ENCODE data around the gene LLGL2.
A peak's percentile ranks its signal among the peaks of the same experiment; 100 is the strongest.

LLGL2 gene

GRCh38 chr17:75490953-75491649 lies 34.4 kb upstream of the LLGL2 start:
- Histone ChIP-seq H3K9me3 (no peaks in the 10 kb centered on the region), H4K20me1 (no peaks in the 10 kb centered on the region), H3K27me3 (no peaks in the 10 kb centered on the region), H3K36me3 (peaks cover 49% of the 10 kb centered on the region), H3K27ac (peak overlapping the region; percentile 96), H3K4me2 (peak overlapping the region; percentile 96), H3K4me1 (peaks cover 94% of the 10 kb centered on the region), H3K9ac (peak overlapping the region; percentile 80), H3K4me3 (peak overlapping the region; percentile 54)
- no peak for TF ChIP-seq Cebpa-rat (IDR thresholded peaks at IDR 0.05)

- peaks cover 94% of the 10 kb centered on the region for H3K4me1 ChIP-seq
- peak overlapping the region; percentile 96 for H3K4me2 ChIP-seq
- H3K27ac ChIP-seq = peak overlapping the region; percentile 96
- H3K9me3 ChIP-seq = no peaks in the 10 kb centered on the region
- H3K27me3 ChIP-seq = no peaks in the 10 kb centered on the region
- H3K4me3 ChIP-seq = peak overlapping the region; percentile 54
- H3K36me3 ChIP-seq = peaks cover 55% of the 10 kb centered on the region
- H4K20me1 ChIP-seq = no peaks in the 10 kb centered on the region
- TF ChIP-seq Cebpa-rat (IDR thresholded peaks at IDR 0.05) = no peak
- H3K9ac ChIP-seq = peak overlapping the region; percentile 80
Measured at GRCh38 chr17:75491680-75492079, 33.8 kb upstream of the LLGL2 start.

- Histone ChIP-seq H4K20me1 (no peaks in the 10 kb centered on the region), H3K9ac (peak overlapping the region; percentile 80), H3K27me3 (no peaks in the 10 kb centered on the region), H3K27ac (peak overlapping the region; percentile 96), H3K4me1 (peaks cover 95% of the 10 kb centered on the region), H3K4me3 (no peak overlapping the region), H3K4me2 (peak overlapping the region; percentile 96), H3K36me3 (peaks cover 60% of the 10 kb centered on the region), H3K9me3 (no peaks in the 10 kb centered on the region)
- no peak for TF ChIP-seq Cebpa-rat (IDR thresholded peaks at IDR 0.05)
Measured at GRCh38 chr17:75492555-75493168, 32.8 kb upstream of the LLGL2 start.

- Histone ChIP-seq H3K4me3 (no peak overlapping the region), H3K9me3 (no peaks in the 10 kb centered on the region), H3K27me3 (no peaks in the 10 kb centered on the region), H3K4me1 (peaks cover 95% of the 10 kb centered on the region), H3K9ac (peak overlapping the region; percentile 80), H4K20me1 (no peaks in the 10 kb centered on the region), H3K4me2 (peak overlapping the region; percentile 96), H3K27ac (peak overlapping the region; percentile 96), H3K36me3 (peaks cover 60% of the 10 kb centered on the region)
- no peak for TF ChIP-seq Cebpa-rat (IDR thresholded peaks at IDR 0.05)
Measured at GRCh38 chr17:75493476-75494129, 31.9 kb upstream of the LLGL2 start.

- peak overlapping the region; percentile 96 for H3K4me2 ChIP-seq
- H4K20me1 ChIP-seq = no peaks in the 10 kb centered on the region
- TF ChIP-seq Cebpa-rat (IDR thresholded peaks at IDR 0.05) = no peak
- H3K4me1 ChIP-seq = peaks cover 95% of the 10 kb centered on the region
- no peaks in the 10 kb centered on the region for H3K9me3 ChIP-seq
- no peak overlapping the region for H3K9ac ChIP-seq
- peaks cover 62% of the 10 kb centered on the region for H3K36me3 ChIP-seq
- peak overlapping the region; percentile 96 for H3K27ac ChIP-seq
- H3K27me3 ChIP-seq = no peaks in the 10 kb centered on the region
- H3K4me3 ChIP-seq = no peak overlapping the region
Measured at GRCh38 chr17:75494326-75494877, 31.1 kb upstream of the LLGL2 start.

- Histone ChIP-seq H3K9ac (no peak overlapping the region), H3K27ac (peak overlapping the region; percentile 96), H3K4me2 (peak overlapping the region; percentile 92), H3K9me3 (no peaks in the 10 kb centered on the region), H3K4me1 (peaks cover 95% of the 10 kb centered on the region), H3K36me3 (peaks cover 78% of the 10 kb centered on the region), H4K20me1 (no peaks in the 10 kb centered on the region), H3K4me3 (no peak overlapping the region), H3K27me3 (no peaks in the 10 kb centered on the region)
- TF ChIP-seq Cebpa-rat (IDR thresholded peaks at IDR 0.05) = no peak
Measured at GRCh38 chr17:75496005-75496404, 29.5 kb upstream of the LLGL2 start.

- H3K27ac ChIP-seq = peak overlapping the region; percentile 96
- H3K36me3 ChIP-seq = peaks cover 79% of the 10 kb centered on the region
- H3K27me3 ChIP-seq = no peaks in the 10 kb centered on the region
- TF ChIP-seq Cebpa-rat (IDR thresholded peaks at IDR 0.05) = no peak
- H3K4me3 ChIP-seq = peak overlapping the region; percentile 61
- no peaks in the 10 kb centered on the region for H3K9me3 ChIP-seq
- H4K20me1 ChIP-seq = no peaks in the 10 kb centered on the region
- peaks cover 93% of the 10 kb centered on the region for H3K4me1 ChIP-seq
- peak overlapping the region; percentile 82 for H3K9ac ChIP-seq
- peak overlapping the region; percentile 92 for H3K4me2 ChIP-seq
Measured at GRCh38 chr17:75498039-75498725, 27.3 kb upstream of the LLGL2 start.

- peak overlapping the region; percentile 96 for H3K27ac ChIP-seq
- peak overlapping the region; percentile 92 for H3K4me2 ChIP-seq
- peak overlapping the region; percentile 82 for H3K9ac ChIP-seq
- no peak for TF ChIP-seq Cebpa-rat (IDR thresholded peaks at IDR 0.05)
- no peaks in the 10 kb centered on the region for H4K20me1 ChIP-seq
- no peaks in the 10 kb centered on the region for H3K9me3 ChIP-seq
- peak overlapping the region; percentile 61 for H3K4me3 ChIP-seq
- H3K36me3 ChIP-seq = peaks cover 79% of the 10 kb centered on the region
- peaks cover 93% of the 10 kb centered on the region for H3K4me1 ChIP-seq
- H3K27me3 ChIP-seq = no peaks in the 10 kb centered on the region
Measured at GRCh38 chr17:75498726-75499213, 26.7 kb upstream of the LLGL2 start.

- peaks cover 79% of the 10 kb centered on the region for H3K36me3 ChIP-seq
- TF ChIP-seq Cebpa-rat (IDR thresholded peaks at IDR 0.05) = no peak
- peak overlapping the region; percentile 92 for H3K4me2 ChIP-seq
Measured at GRCh38 chr17:75499313-75500022, 26.0 kb upstream of the LLGL2 start.

More at GRCh38 chr17:75499313-75500022, 26.0 kb upstream of the LLGL2 start:
- H3K4me1 ChIP-seq = peaks cover 93% of the 10 kb centered on the region
- peak overlapping the region; percentile 96 for H3K27ac ChIP-seq
- H3K9ac ChIP-seq = peak overlapping the region; percentile 82
- peak overlapping the region; percentile 61 for H3K4me3 ChIP-seq
- 0 out of 2 replicates have a peak, but pooled peaks cover 2% of the 10 kb centered on the region for H4K20me1 ChIP-seq
- no peaks in the 10 kb centered on the region for H3K9me3 ChIP-seq
- H3K27me3 ChIP-seq = no peaks in the 10 kb centered on the region

Data from BLaER1 (cell line).